ENCODE data around the gene FUT8. TPM values are rescaled to one million over a fixed set of nuclear protein-coding genes. Genes with fewer than 3 reads are reported as not detected.

The FUT8 gene
- total and polyA plus RNA-seq, 2 donors (not counting 1 experiment from before 2014, with no cell fraction given), result 13.2 to 91.8 TPM

DNA sequence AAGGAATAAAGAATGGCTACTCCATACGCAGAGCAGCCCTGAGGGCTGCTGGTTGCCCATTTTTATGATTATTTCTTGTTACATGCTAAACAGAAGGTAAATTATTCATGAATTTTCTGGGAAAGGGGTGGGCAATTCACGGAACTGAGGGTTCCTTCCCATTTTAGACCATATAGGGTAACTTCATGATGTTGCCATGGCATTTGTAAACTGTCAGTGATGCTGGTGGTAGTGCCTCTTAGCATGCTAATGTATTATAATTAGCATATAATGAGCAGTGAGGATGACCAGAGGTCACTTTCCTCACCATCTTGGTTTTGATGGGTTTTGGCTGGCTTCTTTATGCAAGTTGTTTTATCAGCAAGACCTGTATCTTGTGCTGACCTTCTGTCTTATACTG is 273.0 kb downstream of the FUT8 start:
- Mint-ChIP-seq H3K4me3 (no peak overlapping the region), H3K4me1 (peaks cover 6% of the 10 kb centered on the region), H3K9me3 (ENCODE audit: insufficient read depth) (no peaks in the 10 kb centered on the region), H3K27ac (no peak overlapping the region), H3K27me3 (no peaks in the 10 kb centered on the region)
- TF ChIP-seq, protein P1, sequence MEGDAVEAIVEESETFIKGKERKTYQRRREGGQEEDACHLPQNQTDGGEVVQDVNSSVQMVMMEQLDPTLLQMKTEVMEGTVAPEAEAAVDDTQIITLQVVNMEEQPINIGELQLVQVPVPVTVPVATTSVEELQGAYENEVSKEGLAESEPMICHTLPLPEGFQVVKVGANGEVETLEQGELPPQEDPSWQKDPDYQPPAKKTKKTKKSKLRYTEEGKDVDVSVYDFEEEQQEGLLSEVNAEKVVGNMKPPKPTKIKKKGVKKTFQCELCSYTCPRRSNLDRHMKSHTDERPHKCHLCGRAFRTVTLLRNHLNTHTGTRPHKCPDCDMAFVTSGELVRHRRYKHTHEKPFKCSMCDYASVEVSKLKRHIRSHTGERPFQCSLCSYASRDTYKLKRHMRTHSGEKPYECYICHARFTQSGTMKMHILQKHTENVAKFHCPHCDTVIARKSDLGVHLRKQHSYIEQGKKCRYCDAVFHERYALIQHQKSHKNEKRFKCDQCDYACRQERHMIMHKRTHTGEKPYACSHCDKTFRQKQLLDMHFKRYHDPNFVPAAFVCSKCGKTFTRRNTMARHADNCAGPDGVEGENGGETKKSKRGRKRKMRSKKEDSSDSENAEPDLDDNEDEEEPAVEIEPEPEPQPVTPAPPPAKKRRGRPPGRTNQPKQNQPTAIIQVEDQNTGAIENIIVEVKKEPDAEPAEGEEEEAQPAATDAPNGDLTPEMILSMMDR (IDR thresholded peaks at IDR 0.05), result no peak
- TF ChIP-seq EZH2 (IDR thresholded peaks at IDR 0.05; ENCODE audit: borderline replicate concordance, insufficient read depth, low read depth, low read length, poor library complexity, severe bottlenecking), result no peak
- DNase-seq, result no peak
- peaks cover 6% of the 10 kb centered on the region for H3K79me2 ChIP-seq (ENCODE audit: control insufficient read depth, insufficient read depth, low read length)
- intact Hi-C loops (cut with micrococcal nuclease), result no loop called here
- no peaks in the 10 kb centered on the region for H3K27me3 ChIP-seq (replicated peaks in 1 of 4; ENCODE audit: control extremely low read depth in 1 of 4, control insufficient read depth in 3 of 4, insufficient read depth in 4 of 4, low read length in 3 of 4)
- 100% methylated on average over 1 of the region's 2 CpGs for WGBS (ENCODE audit: insufficient coverage)
- no peak for ATAC-seq (ENCODE audit: low read depth)
- H3K27ac ChIP-seq (ENCODE audit: low read length in 2 of 2), result no peak overlapping the region
- POLR2A ChIA-PET, result no interaction called here
- CTCF ChIA-PET, result no interaction called here
- H3K4me2 ChIP-seq (replicated peaks; ENCODE audit: low read depth, low read length, poor library complexity, severe bottlenecking), result no peak overlapping the region
- H3K9ac ChIP-seq (ENCODE audit: low read length), result no peak overlapping the region
- H2AFZ ChIP-seq (ENCODE audit: insufficient read depth, low read depth, low read length, poor library complexity, severe bottlenecking), result no peak overlapping the region
- peaks cover 0 to 4% (median 1%) of the 10 kb centered on the region in 3 donors for H3K9me3 ChIP-seq (ENCODE audit: control extremely low read depth in 1 of 3, control insufficient read depth in 2 of 3, insufficient read depth in 1 of 3, low read length in 2 of 3)
- peaks cover 6 to 8% of the 10 kb centered on the region in 2 experiments for H3K36me3 ChIP-seq (replicated peaks in 1 of 2; ENCODE audit: control extremely low read depth in 1 of 2, control insufficient read depth in 1 of 2, extremely low read depth in 1 of 2, insufficient read depth in 2 of 2, low read length in 1 of 2)
- no peaks in the 10 kb centered on the region for H3K4me1 ChIP-seq (ENCODE audit: control insufficient read depth in 2 of 2, insufficient read depth in 2 of 2, low read length in 2 of 2)
- H3K4me3 ChIP-seq (ENCODE audit: control extremely low read depth in 1 of 5, extremely low read depth in 1 of 5, insufficient read depth in 1 of 5, low read depth in 2 of 5, low read length in 4 of 5), result no peak overlapping the region
- peaks cover 7% of the 10 kb centered on the region for H4K20me1 ChIP-seq (ENCODE audit: control insufficient read depth, insufficient read depth, low read length, poor library complexity, severe bottlenecking)

DNA sequence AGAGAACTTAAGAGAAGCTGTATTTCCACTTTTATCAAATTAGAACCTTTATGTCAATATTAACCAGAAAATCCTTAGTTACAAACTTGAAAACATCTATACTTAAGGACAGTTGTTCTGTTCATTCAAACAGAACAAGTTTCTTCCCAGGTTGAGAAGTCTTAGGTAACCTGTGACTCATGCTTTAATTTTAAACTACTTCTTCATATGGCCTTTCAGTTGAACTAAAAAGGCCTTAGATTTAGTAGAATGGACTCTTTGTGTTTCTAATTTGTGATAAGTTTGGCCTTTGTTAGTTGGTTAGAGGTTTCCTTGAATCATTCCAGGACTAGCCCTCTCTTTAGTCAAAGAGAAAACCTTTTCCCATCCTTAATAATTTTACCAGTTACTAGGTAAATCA is 274.2 kb downstream of the FUT8 start:
- H3K4me1 ChIP-seq (ENCODE audit: control insufficient read depth in 2 of 2, insufficient read depth in 2 of 2, low read length in 2 of 2), result no peaks in the 10 kb centered on the region
- ATAC-seq (ENCODE audit: low read depth) (no peak), DNase-seq (no peak)
- H3K4me1 Mint-ChIP-seq, result peaks cover 6% of the 10 kb centered on the region
- TF ChIP-seq, protein P1 (IDR thresholded peaks at IDR 0.05), result no peak
- no peak for TF ChIP-seq EZH2 (IDR thresholded peaks at IDR 0.05; ENCODE audit: borderline replicate concordance, insufficient read depth, low read depth, low read length, poor library complexity, severe bottlenecking)
- H3K4me3 Mint-ChIP-seq, result no peak overlapping the region
- H2AFZ ChIP-seq (ENCODE audit: insufficient read depth, low read depth, low read length, poor library complexity, severe bottlenecking), result no peak overlapping the region
- no peaks in the 10 kb centered on the region for H3K27me3 ChIP-seq (replicated peaks in 1 of 4; ENCODE audit: control extremely low read depth in 1 of 4, control insufficient read depth in 3 of 4, insufficient read depth in 4 of 4, low read length in 3 of 4)
- peaks cover 7% of the 10 kb centered on the region for H4K20me1 ChIP-seq (ENCODE audit: control insufficient read depth, insufficient read depth, low read length, poor library complexity, severe bottlenecking)
- no peak overlapping the region for H3K27ac ChIP-seq (ENCODE audit: low read length in 2 of 2)
- H3K27ac Mint-ChIP-seq, result no peak overlapping the region
- no peaks in the 10 kb centered on the region for H3K9me3 Mint-ChIP-seq (ENCODE audit: insufficient read depth)
- no peaks in the 10 kb centered on the region for H3K27me3 Mint-ChIP-seq
- H3K4me3 ChIP-seq (ENCODE audit: control extremely low read depth in 1 of 5, extremely low read depth in 1 of 5, insufficient read depth in 1 of 5, low read depth in 2 of 5, low read length in 4 of 5), result no peak overlapping the region
- H3K9ac ChIP-seq (ENCODE audit: low read length), result no peak overlapping the region
- H3K36me3 ChIP-seq (replicated peaks in 1 of 2; ENCODE audit: control extremely low read depth in 1 of 2, control insufficient read depth in 1 of 2, extremely low read depth in 1 of 2, insufficient read depth in 2 of 2, low read length in 1 of 2), result peaks cover 6 to 7% of the 10 kb centered on the region in 2 experiments
- H3K9me3 ChIP-seq (ENCODE audit: control extremely low read depth in 1 of 3, control insufficient read depth in 2 of 3, insufficient read depth in 1 of 3, low read length in 2 of 3), result peaks cover 0 to 4% (median 1%) of the 10 kb centered on the region in 3 donors
- ChIA-PET POLR2A (no interaction called here), CTCF (interaction anchor here (0.8 kb wide), 1 partner anchor 10 kb away, joined by 3 read pairs; no protein-coding TSS in a partner anchor)
- intact Hi-C loops (cut with micrococcal nuclease), result no loop called here
- no peak overlapping the region for H3K4me2 ChIP-seq (replicated peaks; ENCODE audit: low read depth, low read length, poor library complexity, severe bottlenecking)
- peaks cover 10% of the 10 kb centered on the region for H3K79me2 ChIP-seq (ENCODE audit: control insufficient read depth, insufficient read depth, low read length)
